Body of pancreas (tissue), 4 donors: ENCODE results near the gene ADAMTS6. TPM values are rescaled to one million over a fixed set of nuclear protein-coding genes. Genes with fewer than 3 reads are reported as not detected.

Experiments
- ATAC-seq: fragments of 150-250 bp; one replicate; pipeline ENCODE4 v1.9.1; 2016
- DNase-seq, 4 donors: peaks; one replicate each; pipeline ENCODE4 v3.0.0-alpha.2; 2019
- H3K27ac ChIP-seq, 4 donors: fragments of 200-600 bp; sonication (generic); 1 replicate in 3 of 4; 2 replicates in 1 of 4; pipeline versions ENCODE4 v1.5.1 to v1.6.1; 2016 to 2019; ENCODE audit warnings: mild to moderate bottlenecking in 1 of 4, mixed read lengths in 1 of 4, moderate library complexity in 1 of 4
- H3K27me3 ChIP-seq, 2 donors: fragments of 200-600 bp; sonication (generic); one replicate each; pipeline ENCODE4 v1.6.0; 2016; ENCODE audit warnings: mild to moderate bottlenecking in 1 of 2
- H3K36me3 ChIP-seq, 2 donors: fragments of 200-600 bp; sonication (generic); replicated peaks in 1 of 2; 2 replicates each; pipeline ENCODE4 v1.5.1; 2016; ENCODE audit warnings: low read depth in 2 of 2; ENCODE audit not compliant: insufficient read depth in 1 of 2
- H3K4me1 ChIP-seq: fragments of 200-600 bp; sonication (generic); one replicate; pipeline ENCODE4 v1.6.0; 2016
- H3K4me3 ChIP-seq, 2 donors: fragments of 200-600 bp; sonication (generic); 1 replicate in 1 of 2; 2 replicates in 1 of 2; pipeline ENCODE4 v1.5.1; 2016 to 2019
- H3K9me3 ChIP-seq, 3 donors: fragments of 200-600 bp; sonication (generic); 1 replicate in 2 of 3; 2 replicates in 1 of 3; pipeline ENCODE4 v1.5.1; 2016
- POLR2A ChIP-seq, 3 donors: fragments of 450-650 bp; IDR thresholded peaks; one replicate each; pipeline ENCODE4 v1.6.1; 2016; ENCODE audit warnings: antibody characterized with exemption in 3 of 3, mild to moderate bottlenecking in 2 of 3
- WGBS, 2 donors: methylation state at CpG; one replicate each; pipeline ENCODE4 v1.1.5; 2017; 5-methylcytosine and 5-hydroxymethylcytosine counted together
- intact Hi-C: fragments of 100-400 bp; cut with DNase I; formaldehyde crosslinking; loops from one replicate; pipeline ENCODE4 v1.15.1; 2023
- total RNA-seq, 2 donors: library from RNA; depleted of rRNA; stranded (reverse); fragments of >200 nt; gene quantifications; one replicate each; pipeline ENCODE4 v1.1.0, GENCODE V29; 2016
- TF ChIP-seq, protein P1 (sequence below), 7 experiments: fragments of 450-650 bp in 4 of 7; fragments of 200-600 bp in 3 of 7; sonication (generic) in 3 of 7; IDR thresholded peaks; one replicate each; pipeline ENCODE4 v1.5.1; 2016 to 2019; ENCODE audit warnings: antibody characterized with exemption in 7 of 7

ADAMTS6 gene
- total RNA-seq, 2 donors from 2014 or later, result 0.78 TPM; not detected in 1

DNA sequence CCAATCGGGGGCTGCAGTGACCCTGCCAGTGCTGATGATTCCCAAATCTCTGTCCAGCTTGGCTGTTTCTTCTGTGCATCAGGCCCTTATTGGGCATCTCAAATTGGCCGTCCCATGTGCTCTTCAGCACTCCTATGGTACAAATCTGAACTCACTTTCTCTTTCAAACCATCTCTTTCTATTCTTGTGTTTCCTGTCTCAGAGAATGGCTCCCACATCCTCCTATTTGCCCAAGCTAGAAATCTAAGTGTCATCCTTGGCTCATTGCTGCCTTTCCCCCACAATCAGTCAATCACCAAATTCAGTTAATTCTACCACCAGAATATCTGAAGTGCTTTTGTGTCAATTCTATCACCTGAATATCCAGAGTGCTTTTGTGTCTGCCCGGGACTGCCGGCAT lies 376.4 kb downstream of the ADAMTS6 start:
- intact Hi-C loops, result no loop called here
- Histone ChIP-seq H3K4me1 (peaks cover 9% of the 10 kb centered on the region), H3K27ac (no peak overlapping the region), H3K27me3 (no peaks in the 10 kb centered on the region), H3K9me3 (no peaks in the 10 kb centered on the region), H3K4me3 (no peak overlapping the region), H3K36me3 (no peaks in the 10 kb centered on the region)
- TF ChIP-seq, protein P1, sequence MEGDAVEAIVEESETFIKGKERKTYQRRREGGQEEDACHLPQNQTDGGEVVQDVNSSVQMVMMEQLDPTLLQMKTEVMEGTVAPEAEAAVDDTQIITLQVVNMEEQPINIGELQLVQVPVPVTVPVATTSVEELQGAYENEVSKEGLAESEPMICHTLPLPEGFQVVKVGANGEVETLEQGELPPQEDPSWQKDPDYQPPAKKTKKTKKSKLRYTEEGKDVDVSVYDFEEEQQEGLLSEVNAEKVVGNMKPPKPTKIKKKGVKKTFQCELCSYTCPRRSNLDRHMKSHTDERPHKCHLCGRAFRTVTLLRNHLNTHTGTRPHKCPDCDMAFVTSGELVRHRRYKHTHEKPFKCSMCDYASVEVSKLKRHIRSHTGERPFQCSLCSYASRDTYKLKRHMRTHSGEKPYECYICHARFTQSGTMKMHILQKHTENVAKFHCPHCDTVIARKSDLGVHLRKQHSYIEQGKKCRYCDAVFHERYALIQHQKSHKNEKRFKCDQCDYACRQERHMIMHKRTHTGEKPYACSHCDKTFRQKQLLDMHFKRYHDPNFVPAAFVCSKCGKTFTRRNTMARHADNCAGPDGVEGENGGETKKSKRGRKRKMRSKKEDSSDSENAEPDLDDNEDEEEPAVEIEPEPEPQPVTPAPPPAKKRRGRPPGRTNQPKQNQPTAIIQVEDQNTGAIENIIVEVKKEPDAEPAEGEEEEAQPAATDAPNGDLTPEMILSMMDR (IDR thresholded peaks at IDR 0.05), result no peak
- TF ChIP-seq POLR2A (IDR thresholded peaks at IDR 0.05), result no peak
- ATAC-seq, result no peak
- no peak for DNase-seq
- WGBS, 2 donors, result 85 to 88% methylated on average over 4 of the region's 4 CpGs

DNA sequence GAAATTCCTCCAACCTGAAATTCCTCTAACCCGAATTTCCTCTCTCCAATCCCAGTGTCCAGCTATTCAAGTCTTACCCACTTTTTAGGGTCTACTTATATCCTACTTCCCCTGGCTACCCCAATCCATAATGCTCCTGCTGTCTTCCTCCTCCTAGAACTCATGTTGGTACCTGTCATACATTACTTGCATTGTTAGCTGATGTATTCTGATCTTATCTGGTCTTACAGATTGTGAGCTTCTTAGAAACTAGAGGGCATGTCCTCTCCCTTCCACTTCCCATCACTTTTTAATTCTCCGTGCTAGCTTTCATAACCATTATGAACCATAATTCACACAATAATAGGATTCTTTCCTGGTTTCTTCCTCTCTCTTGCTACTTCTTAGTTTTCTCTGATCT lies 376.9 kb downstream of the ADAMTS6 start:
- Histone ChIP-seq H3K36me3 (no peaks in the 10 kb centered on the region), H3K27ac (no peak overlapping the region), H3K4me1 (peaks cover 9% of the 10 kb centered on the region), H3K27me3 (no peaks in the 10 kb centered on the region), H3K9me3 (no peaks in the 10 kb centered on the region), H3K4me3 (no peak overlapping the region)
- 79 to 80% methylated on average over 2 of the region's 2 CpGs for WGBS, 2 donors
- TF ChIP-seq, protein P1 (IDR thresholded peaks at IDR 0.05), result no peak
- TF ChIP-seq POLR2A (IDR thresholded peaks at IDR 0.05), result no peak
- intact Hi-C loops, result no loop called here
- DNase-seq, result no peak
- ATAC-seq, result no peak

DNA sequence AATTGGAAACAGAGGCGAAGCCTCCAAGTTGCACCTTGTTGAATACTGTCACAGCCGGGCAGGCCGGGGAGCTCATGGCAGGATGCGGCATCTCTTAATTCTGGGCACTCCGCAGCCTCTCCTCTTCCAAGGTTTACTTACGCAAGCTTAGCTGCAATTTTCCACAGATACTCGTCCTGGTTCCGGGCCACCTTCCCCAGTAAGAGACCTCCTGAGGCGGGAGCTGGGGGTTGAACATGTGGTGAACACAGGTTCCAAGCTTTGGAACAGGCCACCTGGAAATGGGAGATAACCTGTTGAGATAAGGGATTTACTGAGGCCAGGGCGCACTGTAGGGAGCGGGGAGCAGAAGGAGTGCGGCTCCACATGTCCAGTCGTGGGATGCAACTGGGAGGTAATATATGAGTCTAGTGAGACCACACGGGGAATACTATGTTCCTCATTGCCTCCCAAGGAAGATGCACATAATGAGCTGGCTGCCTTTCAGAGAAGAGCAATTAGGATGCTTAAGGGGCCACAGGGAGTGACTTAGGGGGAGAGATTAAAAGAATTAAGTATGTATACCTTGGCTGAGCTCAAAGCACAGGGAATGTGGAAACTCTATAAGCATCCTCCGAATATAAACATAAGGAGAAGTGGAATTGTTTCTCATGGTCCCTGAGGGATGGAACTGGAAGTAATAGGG lies 377.8 kb downstream of the ADAMTS6 start:
- DNase-seq, result peak in 1 of 4 donors; percentile 14
- intact Hi-C loops, result no loop called here
- Histone ChIP-seq H3K9me3 (no peaks in the 10 kb centered on the region), H3K4me3 (no peak overlapping the region), H3K27me3 (no peaks in the 10 kb centered on the region), H3K36me3 (no peaks in the 10 kb centered on the region), H3K27ac (peak overlapping the region in 1 of 4 donors; percentile 80), H3K4me1 (peaks cover 9% of the 10 kb centered on the region)
- no peak for ATAC-seq
- WGBS, 2 donors, result 52 to 68% methylated on average over 13 to 15 of the region's 15 CpGs
- TF ChIP-seq, protein P1 (IDR thresholded peaks at IDR 0.05), result no peak
- TF ChIP-seq POLR2A (IDR thresholded peaks at IDR 0.05), result no peak

DNA sequence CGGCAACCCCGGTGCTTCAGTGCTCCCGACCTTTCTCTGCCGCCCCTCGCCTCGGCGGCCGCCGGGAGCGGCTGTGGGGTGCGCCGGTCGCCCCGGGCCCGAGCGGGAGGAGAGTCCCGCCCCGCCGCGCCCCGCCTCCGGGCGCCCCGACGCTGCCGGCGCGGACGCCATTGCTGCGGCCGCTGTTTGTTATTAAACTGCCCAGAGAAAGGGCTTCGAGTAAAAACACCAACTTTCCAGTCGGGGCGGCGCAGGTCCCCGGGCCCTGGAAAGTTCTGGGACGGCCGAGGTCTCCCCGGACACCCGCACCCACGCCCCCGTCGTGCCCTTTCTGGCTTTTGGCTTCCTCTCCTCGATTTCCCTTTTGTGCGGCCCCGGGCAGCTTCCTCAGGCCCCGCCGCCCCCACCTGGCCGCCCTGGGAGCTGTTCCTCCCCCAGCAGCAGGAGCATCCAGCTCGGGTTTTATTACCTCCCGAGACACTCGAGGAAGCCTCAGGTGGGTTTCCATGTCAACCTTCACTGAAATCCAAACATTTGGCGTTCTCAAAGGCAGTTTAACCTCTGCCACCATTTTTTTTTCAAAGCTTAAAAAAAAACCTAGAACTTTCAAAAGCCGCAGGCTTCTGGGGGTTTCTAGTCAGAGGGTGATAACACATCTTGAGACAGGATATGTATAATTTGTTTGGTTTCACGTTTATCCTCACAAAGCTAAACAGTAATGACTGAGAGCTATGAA lies 378.6 kb downstream of the ADAMTS6 start:
- intact Hi-C loops, result no loop called here
- H3K27ac ChIP-seq, result peak overlapping the region; percentile 47 to 80 (median 67)
- no peaks in the 10 kb centered on the region for H3K9me3 ChIP-seq
- peak in 2 of 3 donors; percentile 38 to 43 for TF ChIP-seq POLR2A (IDR thresholded peaks at IDR 0.05)
- TF ChIP-seq, protein P1 (IDR thresholded peaks at IDR 0.05), result peak in 1 of 7 experiments; percentile 31
- WGBS, 2 donors, result 0 to 1% methylated on average over 34 to 55 of the region's 55 CpGs
- DNase-seq (peak; percentile 63 to 73 (median 68)), ATAC-seq (peak; percentile 84)
- peaks cover 9% of the 10 kb centered on the region for H3K4me1 ChIP-seq
- no peaks in the 10 kb centered on the region for H3K27me3 ChIP-seq
- H3K4me3 ChIP-seq, result peak overlapping the region; percentile 9 to 53
- H3K36me3 ChIP-seq, result no peaks in the 10 kb centered on the region
